ENCODE results near the gene BRS3.

Gene BRS3

GRCh38 chrX:136496186-136496763, 8.5 kb downstream of the BRS3 start:
- DNase-seq = no peak

GRCh38 chrX:136496764-136497555, 9.2 kb downstream of the BRS3 start:
- peak; percentile 89 for DNase-seq

GRCh38 chrX:136497556-136498052, 9.9 kb downstream of the BRS3 start, which contains the start of gene HTATSF1:
HTATSF1 (plus strand) TSS chrX:136497592; CDS start chrX:136497685, 93 bp downstream.
- DNase-seq = no peak

- no peak for DNase-seq
Measured at GRCh38 chrX:136519069-136519468, 31.3 kb downstream of the BRS3 start.

DNA sequence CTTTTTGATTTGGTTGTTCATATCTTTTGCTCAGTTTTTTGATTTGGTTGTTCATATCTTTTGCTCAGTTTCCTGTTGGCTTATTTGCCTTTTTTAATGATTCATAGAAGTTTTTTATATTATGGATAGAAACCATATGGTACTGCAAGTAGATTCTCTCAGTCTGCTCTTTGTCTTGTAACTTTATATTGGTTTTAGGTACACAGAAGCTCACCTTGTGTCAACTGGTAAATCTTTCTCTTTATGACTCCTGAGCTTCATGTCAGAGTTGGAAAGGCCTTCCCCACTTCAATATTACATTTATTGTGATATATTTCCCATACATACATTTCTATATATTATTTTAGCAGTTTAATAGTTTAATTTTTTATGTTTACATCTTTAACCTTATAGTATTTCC, 36.0 kb downstream of the BRS3 start:
- no peak for DNase-seq

GRCh38 chrX:136525738-136526606, 38.2 kb downstream of the BRS3 start:
- no peak for DNase-seq

GRCh38 chrX:136528645-136529315, 41.0 kb downstream of the BRS3 start:
- DNase-seq = no peak

GRCh38 chrX:136529795-136530194, 42.0 kb downstream of the BRS3 start:
- DNase-seq = no peak

DNA sequence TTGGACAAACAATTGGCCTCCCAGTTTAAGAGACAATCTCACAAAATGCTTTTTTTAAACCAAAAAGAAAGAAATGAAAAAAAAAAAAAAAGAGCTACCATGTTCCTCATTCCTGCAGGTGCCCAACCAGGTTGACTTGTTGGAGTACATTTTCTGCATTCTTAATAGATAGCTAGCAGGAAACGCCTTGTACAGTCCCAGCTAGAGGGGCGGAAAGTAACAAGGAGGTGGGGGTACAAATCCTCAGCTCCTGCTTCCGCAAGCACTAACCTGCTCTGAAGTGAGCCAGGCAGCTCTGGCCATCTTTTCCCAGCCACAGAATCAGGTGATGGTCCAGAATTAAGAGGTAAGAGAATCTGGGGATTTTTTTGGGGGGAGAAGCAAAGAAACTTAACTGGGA, 44.2 kb downstream of the BRS3 start, which contains the start of gene VGLL1:
VGLL1 (plus strand) TSS at position 265 of the 400 bp plus-strand sequence. CDS start 3,806 bp downstream, outside the sequence.
- DNase-seq = no peak

DNA sequence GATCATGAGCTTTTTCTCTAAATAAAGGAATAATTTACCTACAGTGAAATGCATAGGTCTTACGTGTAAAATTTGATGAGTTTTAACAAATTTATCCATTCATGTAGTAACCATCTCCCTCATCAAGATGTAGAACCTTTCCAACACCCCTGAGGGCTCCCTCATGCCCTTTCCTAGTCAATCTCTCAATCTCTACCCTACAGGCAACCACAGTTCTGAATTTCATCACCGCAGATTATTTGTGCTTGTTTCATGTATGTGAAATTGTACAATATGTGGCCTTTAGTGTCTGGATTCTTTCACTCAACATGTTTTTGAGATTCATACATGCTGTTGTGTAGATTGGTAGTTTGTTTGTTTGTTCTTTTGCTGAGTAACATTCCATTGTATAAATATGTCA, 46.4 kb downstream of the BRS3 start:
- no peak for DNase-seq

DNA sequence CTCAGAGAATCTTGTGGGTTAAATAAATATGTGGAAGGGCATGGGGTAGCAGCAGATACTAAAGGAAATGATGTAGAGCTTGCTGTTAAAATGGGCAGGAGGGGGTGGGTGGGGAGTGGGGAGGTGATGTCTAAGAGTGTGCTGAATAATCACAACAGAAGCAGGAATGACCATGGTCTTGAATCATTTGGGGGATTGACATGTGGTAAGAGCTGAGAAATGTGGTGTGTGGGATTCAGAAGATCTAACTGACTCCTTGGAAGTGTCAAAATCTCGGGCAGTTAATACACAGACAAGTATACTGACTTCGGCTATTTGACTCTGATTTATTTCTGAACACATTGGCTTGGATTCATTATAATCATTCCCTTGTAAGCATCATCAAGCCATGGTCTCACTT, 51.1 kb downstream of the BRS3 start:
- DNase-seq = no peak

DNA sequence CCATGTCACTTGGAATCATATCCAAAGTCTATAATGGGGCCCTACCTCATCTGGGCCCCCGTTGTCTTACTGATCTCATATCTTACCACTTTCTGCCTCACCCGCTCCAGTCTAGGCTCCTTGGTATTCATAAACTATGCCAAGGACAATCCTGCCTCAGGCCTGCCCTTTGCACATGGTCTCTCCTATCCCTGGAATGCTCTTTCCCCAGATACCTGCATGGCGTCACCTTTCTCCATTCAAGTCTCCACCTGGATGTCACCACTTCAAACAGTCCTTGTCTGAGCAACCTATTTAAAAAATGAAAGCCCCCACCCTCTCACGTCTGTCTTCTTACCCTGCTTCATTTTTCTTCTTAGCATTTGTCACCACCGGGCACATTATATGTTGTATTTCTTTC, 52.5 kb downstream of the BRS3 start:
- DNase-seq = no peak

- no peak for DNase-seq
Measured at GRCh38 chrX:136541294-136541693, 53.5 kb downstream of the BRS3 start.

DNA sequence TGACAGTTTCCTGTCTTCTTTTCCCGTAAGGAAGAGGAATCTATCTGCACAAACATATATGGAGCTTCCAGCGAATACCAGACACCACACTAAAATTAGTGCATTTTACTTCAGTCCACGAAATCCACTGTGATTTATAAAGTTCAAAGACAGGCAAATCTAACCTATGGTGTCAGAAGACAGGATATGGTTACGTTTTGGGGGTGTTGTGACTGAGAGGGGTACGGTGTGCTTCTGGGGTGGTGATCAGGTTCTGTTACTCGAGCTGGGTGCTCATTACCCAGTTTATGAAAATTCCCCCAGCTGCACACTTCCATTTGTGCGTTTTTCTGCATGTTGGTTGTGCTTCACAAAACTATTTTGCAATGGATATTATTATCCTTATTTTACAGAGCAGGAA, 54.5 kb downstream of the BRS3 start:
- no peak for DNase-seq
